Adipocyte (in vitro differentiated cells): ENCODE measurements around the gene KRTAP6-1.

Source experiments
- DNase-seq: peaks from one replicate; pipeline ENCODE4 v3.0.0-alpha.2; 2015; ENCODE audit warnings: low read depth
- H3K27me3 ChIP-seq: replicated peaks from 2 replicates; pipeline ENCODE4 v1.7.0; 2013; ENCODE audit warnings: mild to moderate bottlenecking, low read length, moderate library complexity; ENCODE audit not compliant: control insufficient read depth, insufficient read depth
- H3K36me3 ChIP-seq: 2 replicates; pipeline ENCODE4 v1.7.0; 2013; ENCODE audit warnings: low read length, mild to moderate bottlenecking, moderate library complexity; ENCODE audit not compliant: control insufficient read depth, insufficient read depth, severe bottlenecking
- H3K4me1 ChIP-seq: 2 replicates; pipeline ENCODE4 v1.7.0; 2013; ENCODE audit warnings: mild to moderate bottlenecking, low read length, moderate library complexity; ENCODE audit not compliant: control insufficient read depth, insufficient read depth
- H3K4me3 ChIP-seq: 2 replicates; pipeline ENCODE4 v1.7.0; 2013; ENCODE audit warnings: mild to moderate bottlenecking, low read length, moderate library complexity
- H3K9ac ChIP-seq: 2 replicates; pipeline ENCODE4 v1.7.0; 2013; ENCODE audit warnings: mild to moderate bottlenecking, low read length, moderate library complexity
- H3K9me3 ChIP-seq: 2 replicates; pipeline ENCODE4 v1.7.0; 2013; ENCODE audit warnings: mild to moderate bottlenecking, low read length, moderate library complexity; ENCODE audit not compliant: control insufficient read depth

KRTAP6-1 gene

GRCh38 chr21:30577766-30578165 is 36.0 kb downstream of the KRTAP6-1 start:
- no peaks in the 10 kb centered on the region for H3K9me3 ChIP-seq
- H3K27me3 ChIP-seq, result no peaks in the 10 kb centered on the region
- no peak overlapping the region for H3K9ac ChIP-seq
- H3K4me3 ChIP-seq, result no peak overlapping the region
- no peaks in the 10 kb centered on the region for H3K4me1 ChIP-seq
- no peaks in the 10 kb centered on the region for H3K36me3 ChIP-seq
- DNase-seq, result no peak

GRCh38 chr21:30567617-30568016 is 46.1 kb downstream of the KRTAP6-1 start:
- Histone ChIP-seq H3K9me3 (no peaks in the 10 kb centered on the region), H3K9ac (no peak overlapping the region), H3K27me3 (no peaks in the 10 kb centered on the region), H3K4me3 (no peak overlapping the region), H3K36me3 (no peaks in the 10 kb centered on the region), H3K4me1 (no peaks in the 10 kb centered on the region)
- no peak for DNase-seq

GRCh38 chr21:30563630-30564029 is 50.1 kb downstream of the KRTAP6-1 start:
- H3K9me3 ChIP-seq, result no peaks in the 10 kb centered on the region
- H3K9ac ChIP-seq, result no peak overlapping the region
- H3K4me1 ChIP-seq, result no peaks in the 10 kb centered on the region
- no peaks in the 10 kb centered on the region for H3K36me3 ChIP-seq
- no peak overlapping the region for H3K4me3 ChIP-seq
- DNase-seq, result no peak
- H3K27me3 ChIP-seq, result no peaks in the 10 kb centered on the region
